ENCODE data around the gene AZIN2. TPM values are rescaled to one million over a fixed set of nuclear protein-coding genes. Genes with fewer than 3 reads are reported as not detected.

AZIN2 gene
- total and polyA plus RNA-seq, 2 of the 13 experiments (the other 11 are each of a cell fraction or from before 2014, with no cell fraction given): 1.7 to 3.5 TPM

GRCh38 chr1:33036526-33037503 lies 44.1 kb upstream of the AZIN2 start, which contains the start of gene AK2 (continued):
- TF ChIP-seq ZGPAT (CRISPR knock-in tag; IDR thresholded peaks at IDR 0.05): peak; percentile 40; the same call in 1 of the 2 replicates
- no peak for TF ChIP-seq ZEB1 (IDR thresholded peaks at IDR 0.05; ENCODE audit: insufficient replicate concordance, low read depth)
- TF ChIP-seq ZBED4 (CRISPR knock-in tag; IDR thresholded peaks at IDR 0.05; ENCODE audit: borderline replicate concordance): no peak
- no peak; the same call in 1 of the 2 replicates for TF ChIP-seq KLF15 (CRISPR knock-in tag; IDR thresholded peaks at IDR 0.05; ENCODE audit: borderline replicate concordance)
- peak; percentile 60; the same call in 1 of the 2 replicates for TF ChIP-seq TFE3 (CRISPR knock-in tag; IDR thresholded peaks at IDR 0.05)
- TF ChIP-seq ISL2 (CRISPR knock-in tag; IDR thresholded peaks at IDR 0.05): peak; percentile 32; the same call in 1 of the 2 replicates
- TF ChIP-seq KAT7 (CRISPR knock-in tag; IDR thresholded peaks at IDR 0.05; ENCODE audit: borderline replicate concordance): peak; percentile 30; the same call in 1 of the 2 replicates
- TF ChIP-seq ZNF331 (CRISPR knock-in tag; IDR thresholded peaks at IDR 0.05): peak; percentile 24; the same call in 1 of the 2 replicates
- no peak for TF ChIP-seq CAMTA2 (CRISPR knock-in tag; IDR thresholded peaks at IDR 0.05; ENCODE audit: borderline replicate concordance)
- peak; percentile 92; the same call in 1 of the 2 replicates for TF ChIP-seq ZZZ3 (CRISPR knock-in tag; IDR thresholded peaks at IDR 0.05; ENCODE audit: borderline replicate concordance)
- TF ChIP-seq ZNF720 (CRISPR knock-in tag; IDR thresholded peaks at IDR 0.05): no peak
- TF ChIP-seq ZBTB10 (CRISPR knock-in tag; IDR thresholded peaks at IDR 0.05; ENCODE audit: borderline replicate concordance): peak; percentile 66; the same call in 1 of the 2 replicates
- TF ChIP-seq PAF1 (CRISPR knock-in tag; IDR thresholded peaks at IDR 0.05): no peak
- TF ChIP-seq IRF9 (CRISPR knock-in tag; IDR thresholded peaks at IDR 0.05; ENCODE audit: borderline replicate concordance): peak; percentile 91
- peak; percentile 92; the same call in 1 of the 2 replicates for TF ChIP-seq PLSCR1 (CRISPR knock-in tag; IDR thresholded peaks at IDR 0.05; ENCODE audit: borderline replicate concordance)

Measured in HepG2 (cell line).